ENCODE measurements around the gene UQCRC1.

The UQCRC1 gene

GRCh38 chr3:48633256-48633655 is 23.8 kb upstream of the UQCRC1 start:
- DNase-seq (ENCODE audit: low spot score): no peak

DNA sequence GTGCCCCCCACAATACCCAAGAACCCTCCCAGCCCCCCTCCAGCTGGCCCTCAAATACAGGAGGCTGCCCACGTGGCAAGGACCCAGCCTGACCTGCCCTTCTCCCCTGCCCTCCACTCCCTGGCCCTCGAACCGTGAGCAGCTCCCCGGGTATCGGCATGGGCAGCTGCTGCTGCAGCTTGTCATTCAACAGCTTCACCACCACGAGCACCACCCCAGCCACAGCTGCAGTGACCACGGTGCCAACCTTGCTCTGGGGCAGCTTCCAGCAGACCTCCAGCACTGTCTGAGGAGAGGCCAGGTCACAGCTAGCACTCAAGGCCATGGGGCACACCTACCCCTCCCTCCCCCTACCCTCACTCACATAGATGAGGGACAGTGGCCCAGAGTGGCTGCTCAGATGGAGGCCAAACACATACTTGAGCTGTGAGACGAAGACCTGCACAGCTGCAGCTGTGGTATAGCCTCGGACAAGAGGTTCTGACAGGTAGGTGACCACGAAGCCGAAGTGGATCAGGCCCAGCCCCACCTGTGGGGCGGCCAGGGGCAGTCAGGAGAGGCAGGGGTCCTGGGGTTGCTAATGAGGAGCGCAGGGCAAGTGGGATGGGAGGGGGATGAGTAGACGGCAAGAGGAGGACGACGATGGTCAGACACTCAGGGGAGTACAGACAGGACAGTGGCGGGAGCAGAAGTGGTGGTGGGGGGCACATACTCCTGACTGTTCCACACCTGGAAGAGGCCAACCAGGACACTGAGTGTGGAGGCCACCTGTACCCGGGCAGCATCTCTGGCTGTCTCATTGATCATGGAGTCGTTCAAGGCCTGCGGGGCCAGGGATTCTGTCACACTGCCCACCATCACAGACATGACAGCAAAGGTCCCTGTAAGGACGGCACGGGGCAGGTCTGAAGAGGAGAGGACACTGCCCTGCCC is 22.3 kb upstream of the UQCRC1 start:
- no peak for DNase-seq (ENCODE audit: low spot score)

DNA sequence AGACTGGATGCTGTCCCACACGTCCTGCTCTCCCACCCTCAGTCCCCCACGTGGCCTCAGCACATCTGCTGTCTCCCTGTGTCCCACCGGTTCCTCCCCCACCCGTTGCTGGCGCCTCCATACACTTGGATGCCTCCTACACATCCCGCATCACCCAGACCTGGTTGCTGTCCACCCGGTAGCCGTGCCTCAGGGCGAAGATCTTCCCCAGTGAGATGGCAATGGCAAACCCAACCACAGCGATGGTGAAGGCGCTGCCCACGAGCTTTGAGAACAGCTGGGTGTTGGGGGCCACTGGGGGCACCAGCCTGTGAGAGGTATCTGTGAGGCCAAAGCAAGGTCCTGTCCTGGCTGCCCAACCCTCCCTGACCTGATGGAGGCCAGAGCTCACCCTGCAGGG is 21.4 kb upstream of the UQCRC1 start:
- DNase-seq (ENCODE audit: low spot score): no peak

DNA sequence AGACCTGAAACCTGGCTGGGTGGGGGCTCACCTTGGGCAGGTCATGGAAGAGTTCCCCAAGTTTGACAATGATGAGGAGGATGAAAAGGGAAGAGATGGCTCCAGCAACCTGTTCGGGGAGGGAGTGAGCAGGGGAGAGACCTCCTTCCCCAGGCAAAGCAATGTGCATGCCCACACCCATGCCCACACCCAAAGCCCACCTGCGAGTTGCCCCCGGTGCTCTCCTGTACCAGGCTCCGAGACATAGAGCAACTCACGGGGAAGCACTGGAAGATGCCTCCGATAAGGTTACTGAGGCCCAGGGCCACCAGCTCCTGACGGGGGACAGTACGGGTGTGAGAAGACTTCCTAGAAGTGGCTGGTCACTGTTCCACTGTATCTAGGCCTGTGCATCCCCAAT is 21.0 kb upstream of the UQCRC1 start:
- DNase-seq (ENCODE audit: low spot score): no peak

- DNase-seq (ENCODE audit: low spot score): no peak
These were observed 20.4 kb upstream of the UQCRC1 start for GRCh38 chr3:48629894-48630293.

DNA sequence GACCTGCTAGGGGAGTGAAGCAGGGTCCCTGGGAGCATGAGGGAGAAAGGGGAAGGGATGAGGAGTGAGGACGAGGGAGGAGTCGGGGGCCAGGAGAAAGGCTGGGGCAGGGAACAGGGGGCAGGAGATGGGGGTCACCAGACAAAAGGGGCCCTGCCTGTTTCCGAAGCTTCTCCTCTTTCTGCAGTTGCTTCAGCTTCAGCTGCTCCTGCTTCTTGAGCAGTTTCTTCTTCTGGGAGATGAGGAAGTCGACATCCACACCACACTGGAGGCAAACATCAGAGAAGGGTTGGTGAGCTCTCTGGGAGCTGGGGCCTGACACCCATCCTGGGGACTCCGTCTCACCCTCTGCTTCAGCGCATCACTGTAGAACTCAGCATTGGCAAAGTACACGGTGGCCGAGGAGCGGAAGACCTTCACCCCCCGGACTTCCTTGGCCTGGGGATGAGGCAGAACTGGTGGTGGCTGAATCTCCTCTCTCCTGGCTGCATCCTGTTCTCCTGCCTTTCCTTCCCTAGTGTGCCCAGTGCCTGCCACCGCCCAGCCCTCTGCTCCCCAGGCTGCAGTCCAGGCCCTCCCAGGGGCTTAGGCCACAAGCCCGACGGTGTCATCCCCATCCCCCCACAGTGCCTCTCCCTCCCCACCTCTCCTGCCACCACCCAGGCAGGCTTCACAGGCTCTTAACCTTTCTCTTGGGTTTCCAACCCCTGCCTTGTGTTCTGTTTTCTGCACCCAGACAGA is 19.0 kb upstream of the UQCRC1 start:
- no peak for DNase-seq (ENCODE audit: low spot score)

DNA sequence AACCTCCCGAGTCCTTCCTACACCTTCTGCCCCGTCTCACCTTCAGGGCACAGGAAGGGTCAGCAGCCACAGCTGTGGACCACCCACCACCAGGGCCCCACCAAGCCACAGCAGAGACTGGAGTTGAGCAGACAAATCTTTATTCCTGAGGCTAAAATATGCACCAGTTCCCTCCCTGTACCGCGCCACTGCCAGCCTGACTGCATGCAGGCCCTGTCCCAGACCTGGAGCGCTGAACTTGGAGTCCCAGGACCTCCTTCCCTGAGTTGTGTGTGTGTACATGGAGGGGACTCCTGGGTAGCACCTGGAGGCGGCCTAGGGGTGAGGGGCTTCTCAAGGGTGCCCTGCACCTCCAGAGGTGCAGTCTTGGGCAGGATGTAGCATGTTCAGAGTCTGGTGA is 16.2 kb upstream of the UQCRC1 start:
- DNase-seq (ENCODE audit: low spot score): no peak

GRCh38 chr3:48624767-48625166 is 15.3 kb upstream of the UQCRC1 start:
- DNase-seq (ENCODE audit: low spot score): no peak

DNA sequence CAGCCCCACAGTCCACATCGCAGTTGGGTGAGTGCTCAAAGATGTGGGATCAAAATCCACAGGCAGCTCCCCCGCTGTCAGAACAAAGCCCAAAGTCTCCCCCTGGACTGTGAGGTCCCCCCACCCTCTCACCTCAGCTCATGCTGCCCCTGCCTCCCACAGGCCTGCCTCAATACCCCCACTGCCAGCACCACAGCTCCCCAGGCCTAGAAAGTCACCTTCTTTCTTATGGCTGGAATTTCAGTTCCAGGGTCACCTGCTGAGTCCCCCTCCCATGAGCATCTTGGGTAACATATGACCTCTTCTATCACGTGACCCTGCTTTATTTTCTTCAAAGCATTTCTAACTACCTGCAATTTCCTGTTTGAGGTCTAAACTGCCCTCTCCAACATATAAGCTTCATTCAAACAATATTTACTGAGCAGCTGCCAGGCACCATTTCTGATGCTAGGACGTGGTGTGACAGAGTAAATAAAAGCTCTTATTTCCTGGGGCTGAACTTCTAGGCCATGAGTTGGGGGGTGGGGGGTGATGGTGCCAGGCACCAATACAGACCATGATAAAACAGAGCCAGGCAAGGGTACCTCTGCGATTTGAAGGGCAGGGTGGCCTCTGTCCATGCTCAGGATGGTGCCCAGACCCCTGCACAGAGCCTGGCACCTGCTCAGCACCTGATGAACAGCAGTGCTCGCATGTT is 14.6 kb upstream of the UQCRC1 start:
- DNase-seq (ENCODE audit: low spot score): no peak

DNA sequence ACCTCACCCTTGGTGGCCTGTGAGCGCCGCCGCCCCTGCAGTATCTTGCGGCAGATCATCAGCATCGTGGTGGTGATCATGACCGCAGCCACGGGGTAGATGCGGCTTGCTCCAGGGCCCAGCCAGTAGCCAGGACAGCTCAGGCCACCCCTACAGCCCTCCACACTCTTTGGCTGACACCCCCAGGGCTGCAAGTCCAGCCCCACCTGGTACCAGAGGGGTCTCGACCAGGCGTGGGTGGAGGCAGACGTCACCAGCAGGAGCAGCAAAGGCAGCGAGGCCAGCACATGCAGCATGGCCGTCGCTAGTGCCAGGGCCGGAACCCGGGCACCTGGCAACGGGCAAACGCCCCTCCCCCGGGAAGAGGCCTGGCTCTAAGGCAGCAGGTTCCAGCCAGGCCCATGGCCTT is 12.0 kb upstream of the UQCRC1 start, which contains the start of gene TMEM89:
TMEM89 (minus strand) TSS at position 309 of the 409 bp plus-strand sequence; CDS start at position 296, 13 bp downstream.
- no peak for DNase-seq (ENCODE audit: low spot score)

GRCh38 chr3:48619541-48620524 is 10.4 kb upstream of the UQCRC1 start:
- DNase-seq (ENCODE audit: low spot score): no peak

DNA sequence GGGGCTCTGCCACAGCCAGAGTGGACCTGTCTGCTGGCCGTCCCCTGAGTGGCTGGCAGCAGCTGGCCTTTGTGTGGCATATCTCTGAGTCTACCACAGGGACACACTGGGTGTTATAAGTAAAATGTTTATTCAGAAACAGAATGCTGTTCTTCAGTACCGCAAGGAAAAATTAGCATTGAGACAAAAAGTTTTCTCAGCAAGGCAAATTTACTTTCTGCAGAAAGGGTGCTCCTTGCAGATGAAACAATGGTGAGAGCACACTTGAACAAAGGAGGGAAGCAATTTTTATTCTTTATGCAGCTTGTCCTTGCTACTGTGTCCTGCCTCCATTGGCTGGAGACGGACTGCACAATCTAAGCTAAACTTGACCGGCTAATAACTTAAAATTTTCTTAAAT is 8.1 kb upstream of the UQCRC1 start:
- no peak for DNase-seq (ENCODE audit: low spot score)

- DNase-seq (ENCODE audit: low spot score): peak; percentile 84
These were observed 4.6 kb upstream of the UQCRC1 start for GRCh38 chr3:48614044-48614443.

GRCh38 chr3:48612309-48612708 is 2.9 kb upstream of the UQCRC1 start:
- no peak for DNase-seq (ENCODE audit: low spot score)

GRCh38 chr3:48607519-48607918 is 1.9 kb downstream of the UQCRC1 start:
- no peak for DNase-seq (ENCODE audit: low spot score)

DNA sequence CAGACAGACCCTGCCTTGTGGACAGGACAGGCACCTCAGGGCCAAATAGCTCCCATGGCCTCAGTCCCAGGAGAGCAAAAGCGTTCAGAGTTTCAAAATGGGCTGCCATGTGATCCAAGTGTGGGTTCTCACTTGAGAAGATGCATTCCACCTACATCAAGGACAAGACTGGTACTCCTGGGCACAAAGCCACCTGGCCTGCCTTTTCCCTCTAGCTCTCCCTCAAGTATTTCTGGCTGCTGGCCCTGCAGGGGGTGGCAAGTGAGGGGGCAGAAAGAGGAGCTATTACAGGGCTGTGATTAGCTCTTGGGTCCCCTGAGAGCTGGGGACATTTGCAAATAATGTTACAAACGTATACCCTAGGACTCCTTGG is 7.8 kb downstream of the UQCRC1 start:
- no peak for DNase-seq (ENCODE audit: low spot score)

GRCh38 chr3:48600711-48601621 is 8.5 kb downstream of the UQCRC1 start:
- no peak for DNase-seq (ENCODE audit: low spot score)

DNA sequence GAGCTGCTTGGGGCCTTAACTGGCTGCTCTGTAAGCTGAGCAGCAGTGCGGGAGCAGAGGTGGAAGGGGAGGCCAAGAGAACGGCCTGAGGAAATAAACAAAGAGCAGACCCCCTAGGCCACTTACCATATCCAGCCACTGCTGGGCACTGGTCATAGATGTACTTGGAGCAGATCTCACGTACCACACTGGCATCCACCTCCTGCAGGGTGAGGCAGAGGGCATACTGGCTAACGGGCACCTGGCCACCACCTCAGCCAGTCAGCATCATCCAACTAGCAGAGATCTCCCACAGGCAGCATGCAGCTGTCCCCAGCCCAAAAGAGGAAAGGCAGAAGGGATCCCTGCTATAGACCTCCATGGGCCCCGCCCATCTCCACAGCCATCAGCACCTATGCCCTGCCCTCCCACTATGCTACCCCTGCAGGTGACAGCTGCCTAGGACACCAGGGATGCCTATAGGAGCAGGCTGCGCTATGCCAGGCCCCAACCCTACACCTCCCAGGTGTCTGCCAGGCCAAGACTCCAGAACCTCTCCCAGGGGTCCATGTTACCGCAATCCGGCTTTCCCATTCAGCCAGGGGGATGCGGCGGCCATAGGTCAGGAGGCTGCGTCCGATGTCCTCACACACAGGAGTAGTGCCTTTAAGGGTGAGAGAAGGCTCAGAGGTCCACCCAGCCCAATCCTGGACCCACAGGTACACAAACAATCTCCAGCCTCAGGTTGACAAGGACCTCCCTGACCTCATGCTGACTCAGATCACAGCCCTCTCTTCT is 9.7 kb downstream of the UQCRC1 start:
- no peak for DNase-seq (ENCODE audit: low spot score)

GRCh38 chr3:48599077-48599501 is 10.4 kb downstream of the UQCRC1 start:
- no peak for DNase-seq (ENCODE audit: low spot score)

Data from activated CD4-positive, alpha-beta T cell treated with anti-CD3 and anti-CD28 coated beads, Interleukin-2, Interleukin-4, amounts not matched to agents 100 ng/mL and 50 ng/mL, durations not matched to agents 16 hours and 8 hours (primary cell).